Measurements from ENCODE around the gene TNS1.

Gene TNS1

DNA sequence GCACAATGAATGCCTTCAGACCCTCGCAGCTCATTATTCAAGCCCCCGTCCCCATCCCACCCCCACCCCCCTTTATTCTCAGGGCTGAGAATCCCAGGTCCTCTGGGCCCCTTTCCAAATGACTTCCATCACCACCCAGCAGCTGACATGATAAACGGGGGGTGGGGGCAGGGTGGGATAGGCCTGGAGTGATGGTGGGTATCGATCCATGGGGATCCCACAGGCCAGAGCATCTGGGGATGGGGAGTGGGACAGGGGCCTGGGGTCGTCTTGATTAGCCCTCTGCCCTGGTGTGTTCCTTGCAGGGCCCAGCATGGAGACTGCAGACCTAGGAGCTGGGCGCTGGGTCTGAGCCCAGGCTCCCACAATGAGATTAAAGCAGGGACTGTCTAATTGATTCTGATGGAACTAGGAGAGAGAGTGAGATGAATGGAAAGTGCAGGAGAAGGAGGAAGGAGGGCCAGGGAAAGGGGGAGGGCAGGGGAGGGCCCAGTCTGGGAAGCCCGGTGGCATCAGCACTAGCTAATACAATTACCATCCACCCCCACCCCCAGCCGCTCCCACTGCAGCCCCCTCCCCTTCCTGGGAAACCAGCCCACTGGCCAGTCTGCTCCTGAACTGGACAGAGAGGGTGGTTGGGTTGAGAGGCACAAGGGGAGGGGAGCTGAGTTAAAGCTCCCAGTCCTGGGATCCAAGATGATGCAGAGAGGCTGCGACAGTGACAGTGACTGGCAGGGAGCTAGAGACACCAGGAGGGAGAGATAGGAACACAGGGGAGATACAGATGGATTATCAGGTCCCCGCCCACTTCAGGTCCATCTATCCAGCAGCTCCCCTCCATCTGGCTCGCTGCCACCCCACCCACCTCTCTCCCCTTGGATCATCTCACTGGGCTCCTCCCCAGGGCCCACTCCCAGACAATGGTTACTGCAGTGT is 13.1 kb upstream of the TNS1 start:
- DNase-seq = no peak

DNA sequence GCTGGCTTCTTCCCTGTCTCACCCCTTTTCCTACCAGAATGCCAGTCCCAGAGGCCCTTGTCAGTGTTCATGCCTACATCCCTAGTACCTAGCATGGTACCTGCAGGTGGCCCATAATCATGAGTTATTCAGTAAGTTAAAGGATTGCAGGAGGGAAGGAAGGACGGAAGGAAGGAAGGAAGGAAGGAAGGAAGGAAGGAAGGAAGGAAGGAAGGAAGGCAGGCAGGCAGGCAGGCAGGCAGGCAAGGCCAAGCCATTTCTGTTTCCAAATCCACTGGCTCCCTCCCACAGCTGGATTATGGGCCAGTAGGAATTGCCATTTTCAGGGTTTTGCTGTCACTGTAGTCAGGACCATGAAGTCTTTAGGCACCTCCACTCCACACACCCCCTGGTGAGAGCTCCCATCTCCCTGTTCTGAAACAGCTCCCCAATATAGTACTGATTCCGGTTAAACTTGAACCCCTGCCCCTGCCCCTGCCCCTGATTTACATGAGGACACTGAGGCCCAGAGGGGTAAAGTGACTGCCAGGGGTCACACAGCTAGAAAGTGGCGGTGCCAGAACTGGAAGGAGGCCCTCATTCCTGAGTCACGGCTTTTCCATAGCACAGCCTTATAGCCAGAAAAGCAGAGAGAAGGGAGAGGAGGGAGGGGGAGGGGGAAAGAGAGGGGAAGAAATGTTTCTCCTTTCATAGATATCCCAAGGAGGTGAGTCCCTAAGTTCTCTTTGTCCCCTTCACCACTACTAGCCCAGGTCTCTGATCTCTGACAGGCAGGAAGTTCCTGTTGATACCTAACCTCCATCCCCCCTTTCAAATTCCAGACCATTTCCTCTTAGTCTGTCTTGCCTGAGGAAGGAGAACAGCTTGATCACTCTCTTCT is 12.2 kb upstream of the TNS1 start:
- DNase-seq = no peak

DNA sequence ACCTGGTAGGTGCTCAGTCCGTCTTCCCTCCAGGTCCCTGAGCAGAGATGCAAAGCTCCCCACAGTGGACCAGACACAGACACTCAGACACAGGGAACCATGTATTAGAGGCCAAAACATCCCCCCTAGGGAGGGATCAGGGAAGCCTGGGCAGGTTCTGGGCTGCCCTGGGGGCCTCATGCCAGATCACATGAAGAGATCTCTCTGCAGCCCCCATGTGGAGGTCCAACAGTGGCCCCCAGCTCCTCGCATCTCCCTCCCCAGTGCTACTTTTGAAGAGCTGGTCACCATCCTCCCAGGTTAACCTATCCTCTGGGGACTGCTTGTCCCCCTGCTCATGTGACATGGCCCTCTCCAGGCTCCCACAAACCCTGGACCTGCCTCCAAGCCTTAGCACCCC is 10.5 kb upstream of the TNS1 start:
- DNase-seq = no peak

DNA sequence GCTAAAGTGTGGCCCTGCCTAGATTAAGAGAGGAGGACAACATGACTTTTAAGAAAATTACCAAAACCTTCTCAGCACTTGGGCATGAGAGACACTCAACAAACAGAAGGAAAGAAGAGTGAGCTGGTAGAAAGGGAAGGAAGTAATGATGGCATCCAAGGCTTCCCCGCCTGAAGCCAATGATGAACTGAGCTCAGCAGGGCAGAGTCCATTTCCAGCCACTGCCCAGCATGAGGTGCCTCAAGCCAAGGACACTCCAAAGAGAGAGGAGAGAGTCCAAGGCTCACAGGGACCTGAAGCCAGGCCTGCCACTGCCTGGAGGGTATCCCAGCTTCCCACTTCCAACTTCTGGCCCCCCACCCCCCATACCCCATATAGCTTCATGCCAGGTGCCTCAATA is 9.5 kb upstream of the TNS1 start:
- DNase-seq = no peak

DNA sequence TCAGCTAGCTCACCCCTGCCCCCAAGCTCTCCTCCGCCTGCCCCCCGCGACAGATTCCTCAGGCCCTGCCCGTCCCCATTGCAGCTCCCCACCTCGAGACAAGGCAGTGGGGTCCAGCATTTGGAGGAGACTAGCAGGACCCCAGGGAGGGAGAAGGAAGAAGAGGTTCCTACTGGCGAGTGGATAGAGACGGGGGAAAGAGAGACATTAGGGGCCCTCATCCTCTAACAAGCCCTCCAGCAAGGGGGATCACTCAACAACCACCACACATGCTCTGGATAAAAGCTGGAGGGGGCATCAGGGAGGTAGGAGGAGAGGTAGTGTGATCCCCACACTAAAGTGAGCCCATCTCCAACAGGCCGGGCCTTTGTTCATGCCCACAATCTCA is 8.9 kb upstream of the TNS1 start:
- DNase-seq = no peak

DNA sequence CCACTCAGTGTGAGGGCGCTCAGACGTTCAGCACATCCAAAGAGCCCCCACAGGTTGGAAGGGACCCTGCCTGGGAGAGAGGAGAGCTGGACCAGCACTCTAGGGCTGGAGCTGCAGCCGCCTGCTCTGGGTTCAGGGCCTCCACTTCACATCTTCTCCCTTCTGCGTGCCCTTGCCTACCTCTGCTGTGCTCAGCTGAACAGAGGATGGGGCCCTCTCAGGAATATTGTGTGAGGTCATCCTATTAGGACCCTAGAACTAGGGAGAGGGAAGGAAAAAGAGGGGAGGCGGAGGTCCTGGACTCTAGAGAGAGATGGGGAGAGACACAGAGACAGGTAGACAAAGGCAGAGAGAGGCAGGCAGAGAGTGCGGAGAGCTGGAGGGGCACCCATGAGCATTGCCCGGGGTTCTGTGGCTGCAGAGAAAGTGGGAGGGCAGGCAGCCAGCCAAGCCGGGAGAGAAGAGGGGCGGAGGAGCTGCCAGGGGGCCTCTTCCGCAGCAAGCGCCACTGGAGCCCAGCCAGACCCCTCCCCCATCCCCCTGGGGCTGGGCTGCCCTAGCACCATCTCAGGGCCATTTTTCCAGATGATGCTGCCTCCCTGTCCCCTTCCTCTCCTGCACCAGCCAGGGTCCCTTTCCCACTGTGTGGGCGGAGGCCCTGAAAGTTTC is 8.3 kb upstream of the TNS1 start:
- no peak for DNase-seq

DNA sequence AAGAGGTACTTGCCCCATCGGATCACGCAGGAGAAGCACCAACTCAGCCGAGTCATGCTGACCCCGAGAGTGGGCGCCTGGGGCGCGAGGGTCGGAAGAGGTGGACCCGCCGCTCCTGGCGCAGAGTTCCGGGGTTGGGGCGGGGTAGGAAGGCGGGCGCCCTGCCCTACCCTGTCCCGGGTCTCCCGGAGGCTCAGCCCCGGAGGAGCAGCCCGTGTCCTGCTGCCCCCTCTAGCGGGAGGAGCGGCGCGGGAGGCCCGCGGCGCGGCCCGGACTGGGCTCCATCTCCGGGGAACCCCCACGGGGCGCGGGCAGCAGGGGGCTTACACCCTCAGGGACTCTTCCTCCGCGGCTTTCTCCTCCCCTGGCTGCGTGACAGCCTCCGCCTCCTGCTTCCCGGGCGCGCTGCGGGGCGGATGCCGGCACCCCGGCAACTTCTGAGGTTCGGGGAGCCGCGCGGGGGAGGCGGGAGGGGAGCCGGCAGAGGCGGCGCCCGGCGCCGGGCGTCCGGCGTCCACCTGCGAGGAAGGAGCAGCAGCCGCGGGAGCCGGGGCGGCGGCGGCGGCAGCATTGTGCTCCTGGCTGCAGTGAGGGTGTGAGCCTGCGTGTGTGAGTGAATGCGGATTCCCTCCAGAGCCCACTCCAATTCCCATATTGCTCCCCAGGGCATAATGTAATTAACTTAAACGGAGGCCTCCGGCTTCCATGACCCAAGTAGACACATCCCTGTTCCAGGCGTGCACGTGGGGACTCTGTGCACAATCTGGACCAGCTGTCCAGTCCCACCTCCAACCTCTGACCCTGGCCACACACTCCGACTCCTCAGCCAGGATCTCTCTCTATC is 7.6 kb upstream of the TNS1 start:
- DNase-seq = no peak

DNA sequence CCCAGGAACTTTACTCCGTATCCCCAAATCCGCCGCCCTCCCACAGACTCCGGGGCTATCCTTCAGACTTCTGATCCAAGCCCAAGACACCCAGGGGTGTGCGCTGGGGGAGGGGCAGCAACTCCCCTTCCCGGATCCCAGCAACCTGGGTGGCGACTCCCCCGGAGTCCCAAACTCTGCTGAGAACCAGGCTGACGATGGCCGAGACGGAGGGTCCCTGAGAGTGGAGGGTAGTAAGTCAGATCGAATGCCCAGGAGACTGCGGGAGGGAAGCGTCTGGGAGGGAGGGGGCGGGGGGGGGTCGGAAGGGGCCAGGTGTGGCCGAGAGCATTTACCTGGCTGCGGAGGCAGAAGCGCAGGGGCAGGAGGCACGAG is 7.0 kb upstream of the TNS1 start:
- no peak for DNase-seq

DNA sequence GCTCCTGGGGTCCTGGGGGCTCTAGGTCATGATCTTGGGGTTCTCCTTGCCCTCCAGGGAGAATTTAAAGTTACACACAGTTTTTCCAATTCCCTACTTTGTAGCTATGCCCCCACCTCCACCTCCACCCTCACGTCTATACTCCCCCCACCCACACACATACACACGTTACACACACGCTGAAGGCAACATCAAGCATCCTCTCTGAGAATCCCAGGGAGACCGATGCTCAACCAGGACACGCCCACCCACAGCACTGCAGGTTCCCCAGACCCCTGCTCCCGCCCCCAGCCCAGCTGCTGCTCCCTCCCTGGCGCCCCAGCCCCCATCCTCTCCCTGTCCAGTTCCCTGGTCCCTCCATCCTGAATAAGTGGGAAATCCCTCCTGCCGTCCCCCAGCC is 6.4 kb upstream of the TNS1 start:
- DNase-seq = no peak

DNA sequence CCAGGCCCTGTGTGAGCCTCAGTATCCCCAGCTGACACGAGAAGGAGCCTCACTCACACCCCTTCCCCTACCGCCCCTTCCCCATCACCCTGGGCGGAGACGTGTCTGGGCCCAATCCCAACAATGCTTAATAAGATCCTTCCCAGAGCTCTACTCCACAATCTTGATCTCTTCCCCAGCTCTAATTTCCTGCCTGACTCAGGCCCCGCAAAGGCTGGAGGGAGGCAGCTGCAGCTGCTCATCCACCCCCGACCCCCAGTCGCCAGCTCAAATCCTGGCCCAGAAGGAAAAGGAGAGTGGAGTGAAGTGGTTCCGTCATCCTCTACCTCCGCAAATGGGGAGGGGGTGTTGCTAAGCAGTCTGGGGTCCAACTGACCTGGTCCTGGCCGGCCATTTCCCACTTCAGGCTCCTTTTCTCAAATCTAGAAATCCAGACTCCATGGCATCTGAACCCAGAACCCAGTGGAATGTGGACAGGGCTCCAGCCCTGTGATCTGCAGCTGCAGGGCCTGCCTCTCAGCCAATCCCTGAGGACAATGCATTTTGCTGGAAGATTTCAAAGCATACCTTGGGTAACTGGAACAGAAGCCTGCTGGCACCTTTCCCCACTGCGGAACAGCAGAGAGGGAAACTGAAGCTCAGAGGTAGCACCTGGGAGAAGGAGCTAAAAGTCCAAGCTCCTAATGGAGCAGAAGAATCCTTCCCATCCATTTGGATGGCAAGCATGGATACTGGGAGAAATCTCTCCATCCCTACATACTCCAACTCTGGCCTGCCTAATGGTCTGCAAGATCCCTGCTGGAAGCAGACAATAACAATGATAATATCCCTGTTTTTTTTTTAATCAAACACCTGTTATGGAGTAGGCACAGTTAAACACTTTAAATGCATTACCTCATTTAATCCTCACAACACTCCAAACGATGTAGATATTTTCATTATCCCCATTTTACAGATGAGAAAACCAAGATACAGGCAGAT is 5.6 kb upstream of the TNS1 start:
- no peak for DNase-seq

DNA sequence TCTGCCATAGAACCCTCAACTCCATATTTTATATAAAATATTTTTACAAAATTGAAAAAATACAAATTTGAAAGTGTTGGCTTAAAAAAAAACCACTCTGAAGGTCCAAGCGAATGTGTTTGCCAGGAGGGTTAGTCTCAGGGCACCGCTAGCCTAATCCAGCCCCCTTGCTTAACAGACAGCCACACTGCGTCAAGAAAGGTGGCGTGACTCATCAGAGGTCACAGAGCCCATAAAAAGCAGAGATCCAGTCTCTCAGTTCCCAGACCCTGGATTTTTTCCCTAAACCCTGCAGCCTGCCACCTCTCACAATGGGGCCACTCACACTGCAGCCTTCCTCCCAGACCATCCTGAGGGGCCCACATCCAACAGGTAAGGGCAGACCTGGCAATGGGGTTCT is 3.9 kb upstream of the TNS1 start:
- DNase-seq = peak; percentile 30

DNA sequence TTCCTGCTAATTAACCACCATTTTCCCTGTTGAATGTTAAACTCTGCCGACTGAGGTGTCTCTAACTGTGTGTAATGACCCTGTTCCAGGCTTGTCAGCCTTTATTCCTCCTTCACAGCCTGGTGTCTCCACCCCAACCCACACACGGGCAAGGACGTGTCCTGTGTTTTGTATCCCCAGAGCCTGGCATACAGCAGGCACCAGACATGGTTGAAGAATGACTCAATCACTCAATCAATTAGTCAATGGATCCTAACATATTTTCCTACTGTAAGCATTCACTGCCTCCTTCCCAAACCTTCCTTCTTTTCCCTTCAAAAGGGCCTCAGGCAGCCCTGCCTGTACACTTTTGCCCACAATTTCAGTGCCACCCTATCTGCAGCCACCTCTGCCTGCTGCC is 2.7 kb upstream of the TNS1 start:
- no peak for DNase-seq

DNA sequence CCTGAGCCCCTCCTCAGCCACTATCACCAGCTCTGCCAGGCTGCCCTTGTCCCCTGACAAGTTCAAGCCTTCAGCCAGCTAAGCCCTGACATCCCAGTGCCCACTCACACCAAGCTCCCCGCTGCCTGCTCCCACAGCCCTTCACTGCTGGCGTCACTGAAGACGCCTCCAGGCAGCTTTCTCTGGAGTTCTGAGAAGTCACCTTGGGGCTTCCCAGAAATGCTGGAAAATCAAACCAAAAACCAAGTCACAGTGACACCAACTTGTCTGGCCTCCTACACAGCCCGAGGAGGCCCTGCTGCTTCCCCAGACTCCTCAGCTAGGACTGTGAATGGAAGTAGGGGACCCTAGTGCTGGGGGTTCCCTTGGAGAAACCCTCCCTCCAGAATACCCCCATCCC is 2.2 kb upstream of the TNS1 start:
- DNase-seq = no peak

DNA sequence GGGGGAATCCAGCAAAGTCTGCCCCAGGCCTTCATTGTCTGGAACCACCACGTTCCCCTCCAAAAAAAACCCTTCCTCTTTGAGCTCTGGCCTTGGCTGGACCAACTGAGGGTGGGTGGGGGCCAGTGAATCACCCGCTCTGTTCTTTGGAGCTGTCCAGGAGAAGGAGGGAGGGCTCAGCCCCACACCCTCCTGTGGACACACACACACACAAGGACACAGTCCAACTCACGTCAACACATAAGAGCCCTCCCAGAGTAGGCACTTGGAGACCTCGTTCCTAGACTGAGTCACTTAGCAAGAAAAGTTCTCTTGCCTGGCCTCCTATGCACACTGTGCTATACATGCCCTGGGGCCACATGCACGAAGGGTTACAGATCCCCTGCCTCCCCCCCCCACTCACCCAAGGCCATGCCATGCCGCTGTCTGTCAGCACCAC is 1.2 kb upstream of the TNS1 start:
- no peak for DNase-seq

DNA sequence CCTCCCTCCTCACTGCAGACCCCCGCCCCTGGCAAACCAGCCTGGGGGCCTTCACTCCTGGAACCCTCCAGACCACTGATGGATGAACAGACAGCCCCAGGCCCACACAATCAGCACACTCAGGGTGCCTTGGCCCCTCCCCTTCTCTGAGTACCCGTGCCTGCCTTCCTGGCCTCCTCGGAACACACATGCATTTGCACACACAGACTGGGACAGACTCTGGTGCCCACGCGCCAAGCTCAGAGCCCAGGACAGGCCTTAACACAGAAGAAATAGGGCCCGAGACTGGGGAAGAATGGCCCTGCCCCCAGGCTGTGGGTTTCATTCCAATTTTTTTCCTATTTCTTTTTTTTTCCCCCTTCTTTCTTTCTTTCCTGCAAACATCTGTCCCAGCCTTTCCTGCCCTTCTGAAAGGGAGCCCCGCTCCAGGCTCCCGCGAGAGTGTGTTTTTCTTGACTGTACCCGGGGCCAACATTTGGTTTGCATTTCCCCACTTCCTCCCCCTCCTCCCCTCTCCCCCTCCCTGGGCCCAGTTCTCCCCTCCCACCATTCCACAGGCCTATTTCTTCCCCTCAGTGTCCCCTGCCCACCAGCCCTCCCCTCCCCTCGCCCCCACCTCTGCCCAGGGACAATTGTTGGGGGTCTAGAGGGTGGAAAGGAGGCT is 618 bp upstream of the TNS1 start:
- no peak for DNase-seq

DNA sequence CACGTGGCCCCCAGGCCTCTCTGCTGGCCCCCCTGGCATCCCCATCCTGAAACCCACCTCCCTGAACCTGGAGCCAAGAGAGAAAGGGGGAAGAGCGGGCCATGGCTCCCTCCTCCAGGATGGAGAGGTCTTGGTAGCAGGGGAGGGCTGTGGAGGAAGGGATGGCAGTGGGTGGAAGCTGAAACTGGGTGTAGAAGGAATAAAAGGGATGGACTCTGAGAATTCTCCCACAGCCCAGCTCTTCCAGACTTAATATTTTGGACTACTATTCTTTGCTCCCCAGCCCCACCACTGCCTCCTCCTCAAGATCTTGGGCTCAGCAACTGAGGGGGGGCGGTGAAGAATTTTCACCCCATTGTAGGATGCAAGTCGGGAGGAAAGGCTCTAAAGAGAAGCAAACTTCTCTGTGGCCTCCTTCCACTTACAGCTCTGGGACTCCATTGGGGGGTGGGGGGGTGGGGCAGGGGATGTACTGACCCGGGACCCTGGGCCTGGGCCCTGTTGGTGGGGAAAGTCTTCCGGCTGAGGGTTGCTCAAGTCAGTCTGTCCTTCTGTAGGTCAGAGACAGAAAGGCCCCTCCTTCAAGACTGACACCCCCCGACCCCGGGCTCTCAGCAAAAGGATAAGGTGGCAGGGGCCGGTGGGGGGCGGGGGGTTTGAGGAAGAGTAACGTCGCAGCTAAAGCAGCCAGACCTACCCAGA is 501 bp downstream of the TNS1 start:
- no peak for DNase-seq

DNA sequence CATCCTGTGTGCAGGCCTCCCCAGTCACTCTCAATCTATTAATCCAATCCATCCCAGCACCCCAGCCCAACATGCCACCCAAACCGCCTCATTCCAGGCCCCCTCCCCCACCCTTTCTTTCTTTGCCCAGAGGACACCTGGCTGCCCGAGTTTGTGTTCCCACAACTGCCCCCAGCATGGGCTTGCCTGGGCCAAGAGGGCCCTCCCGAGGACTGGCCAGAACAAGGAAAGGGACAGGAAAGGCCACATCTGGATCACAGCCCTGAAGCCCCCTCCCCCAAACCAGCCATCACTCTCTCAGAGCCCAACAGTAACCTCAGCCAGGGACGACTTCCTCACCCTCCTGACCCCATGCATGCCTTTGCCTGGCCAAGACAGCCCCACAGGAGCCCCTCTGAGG is 1.2 kb downstream of the TNS1 start:
- no peak for DNase-seq

DNA sequence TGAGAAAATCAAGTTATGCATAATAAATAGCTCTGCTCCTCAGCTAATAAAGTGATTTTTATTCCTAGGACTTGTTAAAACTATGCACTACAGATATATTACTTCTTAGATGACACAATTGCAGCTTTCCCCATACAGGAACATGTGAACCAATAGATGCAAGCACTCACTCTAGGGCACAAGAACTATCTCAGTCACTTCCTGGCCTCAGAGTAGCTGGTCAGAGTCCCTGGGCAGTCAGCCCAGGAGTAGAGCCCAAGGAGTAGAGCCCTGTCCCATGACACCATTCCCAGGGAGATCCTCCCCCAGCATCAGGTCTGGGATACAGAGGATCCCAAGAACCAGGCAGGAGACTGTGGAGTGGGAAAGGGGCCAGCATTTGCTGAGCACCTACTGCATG is 2.7 kb downstream of the TNS1 start:
- DNase-seq = no peak

DNA sequence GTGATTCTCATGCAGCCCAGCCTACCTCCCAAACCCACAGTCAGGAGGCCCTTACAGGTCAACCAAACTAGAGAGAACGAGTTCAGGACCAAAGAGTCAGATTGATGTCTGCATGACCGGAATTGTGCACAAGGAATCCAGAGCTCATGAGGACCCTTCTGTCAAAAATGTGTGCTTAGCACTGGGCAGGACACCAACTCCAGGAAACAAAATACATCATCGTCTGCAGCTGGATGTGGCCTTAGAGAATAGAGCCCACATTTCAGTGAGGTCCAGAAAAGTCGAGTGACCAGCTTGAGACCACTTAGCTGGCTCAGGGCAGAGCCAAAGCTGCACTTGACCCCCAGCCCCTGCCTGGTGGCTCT is 3.2 kb downstream of the TNS1 start:
- DNase-seq = no peak

DNA sequence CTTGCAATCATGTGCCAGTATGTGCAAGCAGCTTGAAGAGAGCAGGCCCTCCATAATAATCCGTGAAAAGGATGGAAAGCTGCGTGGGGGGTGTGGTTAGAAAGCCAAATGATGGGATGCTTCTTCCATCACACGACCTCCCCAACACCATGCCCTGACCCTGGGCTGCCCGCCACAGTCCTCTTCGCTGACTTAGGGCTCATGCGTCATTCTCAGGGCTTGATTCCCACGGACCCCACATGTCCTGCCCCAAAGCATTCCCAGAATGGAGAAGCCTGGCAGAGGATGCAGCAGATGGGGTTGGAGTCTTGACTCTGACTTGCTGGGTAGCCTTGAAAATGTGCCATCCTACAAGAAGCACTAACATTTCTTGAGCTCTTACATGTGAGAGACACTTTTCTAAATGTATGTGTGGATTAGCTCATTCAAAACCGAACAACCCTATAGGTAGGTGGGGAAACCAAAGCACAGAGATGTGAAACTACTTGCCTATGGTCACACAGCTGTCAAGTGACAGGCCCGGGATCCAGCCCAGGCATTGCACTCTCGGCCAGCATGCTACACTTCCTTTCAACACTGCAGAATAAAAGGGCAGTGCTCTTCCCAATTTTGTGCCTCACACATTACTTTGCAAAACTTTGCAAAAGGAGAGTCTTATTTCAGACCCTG is 3.7 kb downstream of the TNS1 start:
- peak; percentile 43 for DNase-seq

Data from MV-4-11 (cell line).